ENCODE results near the gene RTRAF. TPM values are rescaled to one million over a fixed set of nuclear protein-coding genes. Genes with fewer than 3 reads are reported as not detected.

The RTRAF gene
- total and polyA plus RNA-seq, 2 of the 8 experiments (the other 6 are each of a cell fraction or from before 2014, with no cell fraction given) = 149 to 359 TPM

GRCh38 chr14:52026017-52026660, 36.8 kb downstream of the RTRAF start (continued):
- TF ChIP-seq BACH1 (IDR thresholded peaks at IDR 0.05; ENCODE audit: low read length) = no peak
- TF ChIP-seq TAF1 (IDR thresholded peaks at IDR 0.05; ENCODE audit: low read depth, low read length) = no peak
- no peak for TF ChIP-seq RBBP5 (IDR thresholded peaks at IDR 0.05; ENCODE audit: borderline replicate concordance, low read depth, low read length)
- TF ChIP-seq POU5F1 (IDR thresholded peaks at IDR 0.05; ENCODE audit: low read depth, low read length) = no peak
- no peak for TF ChIP-seq NRF1 (IDR thresholded peaks at IDR 0.05; ENCODE audit: low read depth, low read length)
- no peak for TF ChIP-seq BRCA1 (IDR thresholded peaks at IDR 0.05; ENCODE audit: low read depth, low read length)

Measured in H1 (cell line).